Renal cortical epithelial cell (primary cell): ENCODE measurements around the gene TKTL2. TPM values are rescaled to one million over a fixed set of nuclear protein-coding genes. Genes with fewer than 3 reads are reported as not detected.

Source experiments
- DNase-seq: peaks from one replicate; pipeline ENCODE4 v3.0.0-alpha.2; 2011; ENCODE audit warnings: low read depth
- total RNA-seq: library from RNA; depleted of rRNA; stranded (reverse); fragments of >200 nt; gene quantifications from 2 replicates; pipeline ENCODE4 v1.2.3, GENCODE V29; 2014

The TKTL2 gene, protein sequence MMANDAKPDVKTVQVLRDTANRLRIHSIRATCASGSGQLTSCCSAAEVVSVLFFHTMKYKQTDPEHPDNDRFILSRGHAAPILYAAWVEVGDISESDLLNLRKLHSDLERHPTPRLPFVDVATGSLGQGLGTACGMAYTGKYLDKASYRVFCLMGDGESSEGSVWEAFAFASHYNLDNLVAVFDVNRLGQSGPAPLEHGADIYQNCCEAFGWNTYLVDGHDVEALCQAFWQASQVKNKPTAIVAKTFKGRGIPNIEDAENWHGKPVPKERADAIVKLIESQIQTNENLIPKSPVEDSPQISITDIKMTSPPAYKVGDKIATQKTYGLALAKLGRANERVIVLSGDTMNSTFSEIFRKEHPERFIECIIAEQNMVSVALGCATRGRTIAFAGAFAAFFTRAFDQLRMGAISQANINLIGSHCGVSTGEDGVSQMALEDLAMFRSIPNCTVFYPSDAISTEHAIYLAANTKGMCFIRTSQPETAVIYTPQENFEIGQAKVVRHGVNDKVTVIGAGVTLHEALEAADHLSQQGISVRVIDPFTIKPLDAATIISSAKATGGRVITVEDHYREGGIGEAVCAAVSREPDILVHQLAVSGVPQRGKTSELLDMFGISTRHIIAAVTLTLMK
- total RNA-seq, result not detected in 2 replicates

DNA sequence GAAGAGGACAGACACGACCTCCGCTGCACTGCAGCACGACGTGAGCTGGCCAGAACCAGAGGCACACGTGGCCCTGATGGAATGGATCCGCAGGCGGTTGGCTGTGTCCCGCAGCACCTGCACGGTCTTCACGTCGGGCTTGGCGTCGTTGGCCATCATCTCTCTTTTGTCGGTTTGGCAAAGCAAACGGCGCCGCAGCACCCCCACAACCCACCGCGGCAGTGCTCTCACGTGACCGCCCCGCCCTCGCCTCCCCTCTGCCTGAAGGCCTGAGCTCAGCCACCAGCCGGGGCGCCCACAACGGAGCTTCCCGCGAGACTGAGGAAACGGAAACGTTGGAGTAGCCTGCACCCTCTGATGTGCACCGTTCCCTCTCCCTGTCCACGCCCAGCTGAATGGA lies at the start of gene TKTL2:
Gene TKTL2 (minus strand): TSS at position 179 of the 400 bp plus-strand sequence. CDS start 20 bp downstream, at position 159.
- no peak for DNase-seq

DNA sequence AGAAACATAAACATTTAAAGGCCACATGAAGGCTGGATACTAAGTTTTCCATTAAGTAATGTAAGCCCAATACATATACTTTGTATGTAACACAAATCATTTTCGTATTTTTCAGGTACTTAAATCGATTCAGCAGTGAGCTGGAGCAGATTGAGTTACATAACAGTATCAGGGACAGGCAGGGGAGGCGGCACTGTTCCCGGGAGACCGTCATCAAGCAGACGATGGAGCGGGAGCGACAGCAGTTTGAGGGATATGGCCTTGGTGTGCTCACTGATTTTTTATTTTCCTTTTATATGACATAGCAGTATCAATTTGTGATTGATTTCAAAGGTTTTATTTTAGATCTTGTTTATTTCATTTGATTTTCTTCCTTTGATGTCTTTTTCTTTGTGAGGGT lies 41.6 kb upstream of the TKTL2 start:
- no peak for DNase-seq

DNA sequence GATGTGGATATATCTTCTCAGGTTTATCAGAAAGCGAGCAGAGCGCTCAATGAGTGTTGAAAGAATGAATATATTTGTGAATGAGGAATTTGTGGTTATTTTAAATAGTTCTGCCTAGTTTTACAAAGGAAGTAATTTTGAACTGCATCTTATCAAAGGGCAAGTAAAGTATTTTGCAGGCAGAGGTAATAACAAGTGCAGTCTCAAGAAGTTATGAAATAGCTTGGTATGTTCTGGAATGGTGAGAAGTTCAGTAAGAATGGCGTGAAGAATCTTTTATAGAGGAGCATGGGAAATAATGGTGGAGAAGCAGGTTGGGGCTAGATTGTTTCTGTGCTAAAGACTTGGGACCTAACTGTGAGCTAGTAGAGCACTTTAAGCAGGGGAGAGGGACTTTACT lies 31.8 kb upstream of the TKTL2 start:
- peak; percentile 27 for DNase-seq

DNA sequence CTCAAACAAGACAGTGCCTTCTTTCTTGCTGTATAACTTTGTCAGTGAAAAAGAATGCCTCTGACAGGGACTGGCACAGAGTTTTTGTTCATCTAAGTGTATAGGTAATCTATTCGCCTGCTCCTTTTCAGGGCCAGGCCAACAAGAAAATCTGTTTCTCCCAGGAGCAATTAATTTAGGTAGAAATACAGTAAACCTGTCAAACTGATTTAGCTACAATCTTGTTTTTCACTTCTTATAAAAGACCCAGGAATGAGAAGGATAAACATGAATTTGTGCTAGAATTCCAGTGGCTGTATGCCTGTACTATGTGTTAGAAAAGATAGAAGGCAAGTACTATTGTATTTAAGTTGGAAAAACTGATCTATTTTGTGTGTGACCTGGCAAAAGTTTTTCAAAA lies 27.0 kb upstream of the TKTL2 start:
- DNase-seq, result no peak

DNA sequence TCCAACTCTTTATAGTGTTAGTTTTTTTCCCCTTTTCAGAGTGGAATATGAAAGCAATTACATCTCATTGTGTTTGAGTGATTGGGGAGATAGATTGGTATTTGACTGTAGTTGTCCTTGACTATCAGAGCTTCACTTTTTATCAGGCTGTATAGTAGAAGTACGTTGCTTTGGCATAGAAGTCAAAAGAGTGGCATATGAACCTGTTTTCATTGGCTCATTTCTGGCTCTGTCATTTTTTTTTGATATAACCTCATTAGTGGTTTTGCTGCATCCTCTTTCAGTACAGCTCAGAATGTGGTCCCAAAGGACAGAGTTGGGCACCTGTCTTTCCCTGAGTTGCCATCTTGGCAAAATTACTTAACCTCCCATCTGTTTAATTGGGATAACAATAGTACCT lies 22.3 kb upstream of the TKTL2 start:
- no peak for DNase-seq

DNA sequence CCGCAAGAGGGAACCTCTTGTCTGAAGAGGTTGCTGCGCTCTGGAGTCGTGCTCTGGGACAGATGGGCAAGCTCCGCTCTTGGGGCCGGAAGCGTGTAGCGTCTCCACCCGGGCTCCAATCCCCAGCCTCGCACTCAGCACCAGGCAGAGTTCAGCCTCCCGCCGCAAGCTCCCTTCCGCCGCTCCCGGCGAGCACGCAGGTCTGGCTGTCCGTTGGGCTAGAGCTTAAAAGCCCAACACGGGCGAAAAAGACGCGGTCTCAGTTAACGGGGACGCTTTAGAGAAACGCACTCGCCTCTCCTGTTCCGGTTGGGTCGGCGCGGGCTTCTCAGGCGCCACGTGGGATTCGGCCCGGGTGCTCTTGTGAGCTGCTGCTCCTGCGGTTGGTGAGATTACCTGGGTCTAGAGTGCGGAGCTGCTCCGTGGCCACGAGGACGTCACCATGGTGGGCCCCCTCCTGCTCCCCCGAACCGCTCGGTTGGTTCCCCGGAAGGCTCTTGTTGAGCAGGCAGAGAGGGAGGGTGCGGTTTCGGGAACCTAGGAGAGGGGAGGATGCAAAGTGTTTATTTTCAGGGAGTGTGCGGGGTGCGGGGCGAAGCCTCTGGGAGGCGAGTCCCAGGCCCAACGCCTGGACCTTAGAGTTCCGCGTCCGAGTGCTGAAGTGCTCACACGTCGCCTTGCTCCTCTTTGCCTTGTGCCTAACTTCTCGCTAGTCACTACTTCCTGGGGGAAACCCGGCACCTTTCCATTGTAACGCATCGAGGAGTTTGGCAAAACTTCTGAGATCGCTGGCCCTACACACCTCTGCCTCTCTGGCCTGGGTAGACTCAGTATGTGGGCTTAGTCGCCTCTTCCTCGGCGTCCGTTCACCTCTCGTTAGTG lies 21.0 kb upstream of the TKTL2 start, which contains the start of gene TMA16:
Gene TMA16 (plus strand): TSS at position 331 of the 882 bp plus-strand sequence. CDS start 112 bp downstream, at position 443.
- peak; percentile 82 for DNase-seq

DNA sequence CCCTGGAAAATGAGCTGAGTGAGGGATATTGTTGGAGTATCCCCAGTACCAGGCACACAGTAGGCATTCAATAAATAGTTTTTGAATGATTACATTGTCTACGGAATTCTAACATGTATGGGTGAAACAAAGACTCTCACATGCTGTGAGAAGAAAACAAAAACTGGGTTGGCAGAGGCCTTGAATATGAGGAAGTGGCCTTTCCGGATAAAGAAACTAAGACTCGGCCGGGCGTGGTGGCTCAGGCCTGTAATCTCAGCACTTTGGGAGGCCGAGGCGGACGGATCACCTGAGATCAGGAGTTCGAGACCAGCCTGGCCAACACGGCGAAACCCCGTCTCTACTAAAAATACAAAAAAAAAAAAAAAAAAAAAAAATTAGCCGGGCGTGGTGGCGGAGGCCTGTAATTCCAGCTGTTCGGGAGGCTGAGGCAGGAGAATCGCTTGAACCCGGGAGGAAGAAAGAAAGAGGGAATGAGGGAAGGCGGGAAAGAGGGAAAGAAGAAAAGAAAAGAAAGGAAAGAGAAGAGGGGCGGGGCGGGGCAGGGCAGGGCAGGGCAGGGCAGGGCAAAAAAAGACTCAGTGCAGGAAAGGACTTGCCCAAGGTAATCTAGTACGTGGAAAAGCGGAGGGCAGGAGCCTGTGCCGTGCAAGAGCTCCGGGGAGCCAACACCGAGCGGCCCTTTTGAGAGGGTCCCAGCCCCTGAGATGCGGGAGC lies 20.2 kb upstream of the TKTL2 start:
- no peak for DNase-seq

DNA sequence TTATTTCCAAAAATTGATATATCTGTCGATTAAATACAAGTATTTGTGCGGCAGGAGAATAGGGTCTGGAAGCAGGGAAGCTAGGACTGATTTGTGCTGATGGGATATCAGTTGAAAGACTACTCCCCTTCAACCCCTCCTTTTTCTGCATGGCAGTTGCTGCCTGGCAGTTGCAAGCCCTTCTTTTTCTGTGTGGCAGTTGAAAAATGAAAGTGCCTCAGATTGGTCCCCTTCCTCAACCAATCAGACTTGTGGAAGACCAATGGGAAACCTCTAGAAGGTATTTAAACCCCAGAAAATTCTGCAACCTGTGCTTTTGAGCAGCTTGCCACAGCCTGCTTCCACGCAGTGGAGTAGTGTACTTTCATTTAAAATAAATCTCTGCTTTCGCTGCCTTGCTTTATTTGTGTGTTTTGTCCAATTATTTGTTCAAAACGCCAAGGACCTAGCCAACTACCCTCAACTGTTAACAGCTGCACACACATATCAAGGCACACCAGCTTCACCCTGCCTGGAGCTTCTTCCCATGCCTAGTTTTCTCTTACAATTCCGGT lies 19.5 kb upstream of the TKTL2 start:
- DNase-seq, result no peak

DNA sequence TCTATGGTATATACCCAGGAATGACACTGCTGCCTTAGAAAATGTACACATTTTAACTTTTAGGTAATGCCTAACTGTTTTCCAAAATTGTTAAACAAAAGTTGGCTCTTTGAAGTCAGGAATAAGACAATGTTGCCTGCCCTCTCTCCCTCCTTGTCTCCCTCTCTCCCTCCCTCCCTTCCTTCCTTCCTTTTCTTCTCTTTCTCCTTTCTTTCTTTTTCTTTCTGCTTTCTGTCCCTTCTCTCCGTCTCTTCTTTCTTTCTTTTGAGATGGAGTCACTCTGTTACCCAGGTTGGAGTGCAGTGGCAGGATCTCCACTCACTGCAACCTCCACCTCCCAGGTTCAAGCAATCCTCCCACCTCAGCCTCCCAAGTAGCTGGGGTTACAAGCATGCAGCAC lies 16.4 kb upstream of the TKTL2 start:
- no peak for DNase-seq

DNA sequence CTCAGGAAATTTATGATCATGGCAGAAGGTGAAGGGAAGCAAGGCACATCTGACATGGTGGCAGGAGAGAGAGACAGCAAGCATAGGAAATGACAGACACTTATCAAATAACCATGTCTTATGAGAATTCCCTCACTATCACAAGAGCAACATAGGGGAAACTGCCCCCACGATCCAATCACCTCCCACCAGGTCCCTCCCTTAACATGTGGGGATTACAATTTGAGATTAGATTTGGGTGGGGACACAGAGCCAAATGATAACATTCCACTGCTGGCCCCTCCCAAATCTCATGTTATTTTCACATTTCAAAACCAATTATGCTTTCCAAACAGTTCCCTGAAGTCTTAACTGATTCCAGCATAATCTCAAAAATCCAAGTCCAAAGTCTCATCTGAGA lies 12.8 kb upstream of the TKTL2 start:
- no peak for DNase-seq

DNA sequence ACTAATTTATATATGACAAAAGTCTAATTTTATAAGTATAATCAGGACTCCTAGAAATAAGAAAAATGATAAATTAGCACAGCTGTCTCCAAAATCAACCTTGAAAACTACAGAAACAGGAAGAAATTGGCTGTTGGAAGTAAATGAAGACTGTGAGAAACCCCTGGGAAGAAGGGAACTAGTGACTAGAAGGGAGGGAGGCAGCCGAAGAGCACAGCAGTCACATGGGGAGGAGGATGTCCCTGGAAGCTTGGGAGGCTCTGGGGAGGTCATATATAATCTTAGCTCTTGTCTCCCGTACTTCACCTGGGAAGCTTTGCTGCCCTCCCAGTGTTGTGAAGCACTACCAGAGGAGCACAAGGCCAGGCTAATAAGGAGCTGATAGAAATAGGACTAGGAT lies 12.0 kb upstream of the TKTL2 start:
- no peak for DNase-seq

DNA sequence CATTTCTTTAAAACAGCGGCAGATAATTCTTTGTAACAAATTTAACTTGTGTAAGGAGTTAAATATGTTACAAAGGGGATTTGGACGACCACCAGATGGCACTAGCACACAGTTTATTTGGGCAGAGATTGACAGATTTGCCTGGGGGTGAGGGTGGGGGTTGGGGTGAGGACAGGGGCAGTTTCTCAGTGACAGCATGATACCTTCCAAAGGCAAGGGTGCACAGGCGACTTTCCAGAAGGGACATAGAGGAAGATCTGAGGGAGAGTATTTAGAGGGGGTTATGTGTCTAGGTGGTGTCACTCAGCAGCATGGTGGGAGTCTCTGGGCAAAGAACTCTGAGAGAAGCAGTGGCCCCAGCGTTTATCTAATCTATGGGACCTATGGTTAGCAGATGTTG lies 11.4 kb upstream of the TKTL2 start:
- peak; percentile 47 for DNase-seq

DNA sequence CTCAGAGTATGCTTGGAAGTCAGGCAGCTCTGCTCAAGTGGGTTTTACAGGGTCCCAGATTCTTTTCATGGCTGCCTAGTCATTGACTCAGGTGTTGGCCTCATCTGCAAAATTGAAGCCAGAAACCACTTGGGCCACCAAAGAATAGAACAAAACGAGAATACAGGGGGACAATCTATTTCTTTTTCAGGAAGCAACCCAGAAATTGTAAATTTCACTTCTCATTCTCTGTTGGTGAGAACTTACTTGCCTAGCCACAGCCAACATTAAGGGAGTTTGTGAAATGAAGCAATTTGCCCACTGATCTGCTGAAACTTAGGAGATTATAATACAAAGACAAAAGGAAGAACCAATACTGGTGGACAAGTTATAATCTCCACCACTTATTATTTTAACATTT lies 8.6 kb upstream of the TKTL2 start:
- DNase-seq, result no peak

DNA sequence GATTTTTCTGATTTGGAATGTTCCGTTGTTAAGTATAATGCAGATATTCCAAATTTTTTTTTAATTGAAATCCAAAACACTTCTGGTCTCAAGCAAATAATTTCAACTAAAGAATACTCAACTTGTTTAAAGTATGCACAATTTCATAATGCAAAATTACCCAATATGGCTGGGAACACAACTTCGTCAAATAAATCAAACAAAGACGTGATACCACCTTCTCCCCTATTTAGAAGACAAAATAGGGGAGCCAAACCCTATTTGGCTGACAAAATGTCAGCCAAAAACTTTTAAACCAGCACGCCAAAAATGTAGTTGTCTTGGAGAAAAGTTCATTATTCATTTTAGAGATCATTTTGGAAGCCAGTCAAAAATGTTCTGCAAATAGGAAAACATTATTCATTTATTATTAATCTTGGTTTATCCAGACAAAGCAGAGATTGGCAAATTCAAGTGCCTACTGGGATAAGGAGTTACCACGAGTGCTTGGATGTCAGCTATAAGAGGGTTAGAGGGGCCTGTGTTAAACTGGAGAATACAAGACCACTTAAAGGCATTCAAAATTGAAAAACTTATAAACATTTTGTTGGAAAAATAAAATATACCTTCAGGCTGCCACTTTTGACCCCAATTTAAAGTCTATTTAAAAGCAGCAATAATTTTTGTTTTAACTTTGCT lies 3.3 kb upstream of the TKTL2 start:
- DNase-seq, result no peak

DNA sequence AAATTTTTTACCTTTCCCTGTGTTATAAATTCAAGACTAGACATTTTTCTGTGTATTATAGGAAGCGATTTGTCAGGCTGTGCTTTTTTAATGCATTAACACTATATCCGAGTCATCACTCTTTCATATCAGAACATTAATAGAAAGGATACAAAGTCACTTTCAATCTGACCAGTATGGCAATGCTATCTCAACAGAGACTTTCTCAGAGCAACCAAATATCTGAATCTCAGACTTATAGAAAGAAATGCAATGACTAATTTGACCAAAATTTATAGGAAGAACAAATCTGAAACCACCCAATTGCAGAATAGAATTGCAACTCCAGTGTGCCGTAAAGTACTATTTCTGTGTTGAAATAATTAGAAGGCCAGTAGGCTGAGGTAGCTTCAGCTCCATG lies 473 bp upstream of the TKTL2 start:
- DNase-seq, result no peak

DNA sequence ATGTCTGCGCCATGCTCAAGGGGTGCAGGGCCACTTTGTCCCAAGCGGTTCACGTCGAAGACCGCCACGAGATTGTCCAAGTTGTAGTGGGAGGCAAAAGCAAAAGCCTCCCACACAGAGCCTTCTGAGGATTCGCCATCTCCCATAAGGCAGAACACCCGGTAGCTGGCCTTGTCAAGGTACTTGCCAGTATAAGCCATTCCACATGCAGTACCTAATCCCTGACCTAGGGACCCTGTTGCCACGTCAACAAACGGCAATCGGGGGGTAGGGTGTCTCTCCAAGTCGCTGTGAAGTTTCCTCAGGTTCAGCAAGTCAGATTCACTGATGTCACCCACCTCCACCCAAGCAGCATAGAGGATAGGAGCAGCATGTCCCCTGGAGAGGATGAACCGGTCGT lies 424 bp downstream of the TKTL2 start:
- DNase-seq, result no peak

DNA sequence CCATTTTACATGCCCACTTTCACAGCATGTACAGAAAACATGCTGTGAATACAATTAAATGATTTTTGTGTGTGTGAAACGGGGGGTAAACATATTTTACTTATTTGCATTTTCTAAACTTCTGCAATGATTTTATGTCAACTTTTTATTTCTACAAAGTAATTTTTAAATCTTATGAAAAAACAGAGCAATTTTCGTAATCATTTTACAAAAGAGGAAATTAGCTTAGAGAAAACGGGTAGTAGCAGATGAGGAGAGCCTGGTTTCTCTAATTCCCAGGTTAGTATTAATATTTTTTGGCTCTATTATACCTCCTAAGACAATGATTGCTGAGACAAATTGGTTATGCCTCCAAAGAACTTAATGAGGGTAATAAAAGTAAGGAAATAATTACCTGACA lies 3.2 kb downstream of the TKTL2 start:
- DNase-seq, result no peak

DNA sequence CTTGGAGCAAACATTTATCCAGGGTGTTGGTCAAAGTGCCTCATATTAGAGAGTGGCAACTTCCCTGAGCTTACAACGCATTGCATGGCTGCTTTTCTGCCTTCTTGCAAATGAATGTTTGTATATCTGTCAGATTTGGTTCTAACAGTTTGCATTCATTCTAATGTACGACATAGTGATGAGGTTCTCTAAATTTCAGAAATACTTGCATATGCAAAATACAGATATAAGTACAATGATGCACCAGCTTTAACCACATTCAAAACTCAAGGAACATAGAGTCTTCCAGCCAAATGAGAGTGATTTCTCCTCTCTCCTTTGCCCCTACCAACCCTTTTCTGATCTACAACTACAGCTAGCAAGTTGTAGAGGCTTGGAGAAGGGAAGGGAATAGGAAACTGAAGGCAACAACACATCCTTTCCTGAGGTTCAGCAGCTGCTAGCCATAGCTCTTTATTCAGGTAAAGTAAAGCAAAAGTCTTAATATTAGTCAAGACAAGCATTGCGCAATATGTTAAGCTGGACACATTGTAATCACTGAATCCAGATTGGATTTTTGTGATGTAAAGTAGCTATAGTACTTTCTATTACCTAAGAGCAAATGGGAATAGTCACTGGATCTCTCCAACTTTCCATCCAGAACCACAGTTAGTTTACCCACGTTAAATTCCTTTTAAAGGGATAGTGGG lies 6.3 kb downstream of the TKTL2 start:
- DNase-seq, result peak; percentile 21

DNA sequence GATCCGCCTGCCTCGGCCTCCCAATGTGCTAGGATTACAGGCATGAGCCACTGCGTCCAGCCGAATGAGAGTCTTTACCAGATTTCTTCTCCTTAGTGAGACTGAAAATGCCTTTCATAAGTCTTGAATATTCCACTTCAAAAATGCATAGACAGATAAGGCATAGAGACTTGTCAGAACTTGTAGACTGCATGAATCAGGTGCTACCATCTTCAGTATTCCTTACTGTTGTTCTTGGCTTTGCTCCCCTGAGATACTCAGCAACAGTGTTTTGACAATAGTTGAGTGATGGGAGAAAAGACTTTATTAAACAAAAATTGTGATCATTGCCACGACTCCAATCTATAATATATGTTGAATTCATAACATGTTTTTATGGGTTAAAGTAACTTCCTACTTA lies 11.0 kb downstream of the TKTL2 start:
- no peak for DNase-seq

DNA sequence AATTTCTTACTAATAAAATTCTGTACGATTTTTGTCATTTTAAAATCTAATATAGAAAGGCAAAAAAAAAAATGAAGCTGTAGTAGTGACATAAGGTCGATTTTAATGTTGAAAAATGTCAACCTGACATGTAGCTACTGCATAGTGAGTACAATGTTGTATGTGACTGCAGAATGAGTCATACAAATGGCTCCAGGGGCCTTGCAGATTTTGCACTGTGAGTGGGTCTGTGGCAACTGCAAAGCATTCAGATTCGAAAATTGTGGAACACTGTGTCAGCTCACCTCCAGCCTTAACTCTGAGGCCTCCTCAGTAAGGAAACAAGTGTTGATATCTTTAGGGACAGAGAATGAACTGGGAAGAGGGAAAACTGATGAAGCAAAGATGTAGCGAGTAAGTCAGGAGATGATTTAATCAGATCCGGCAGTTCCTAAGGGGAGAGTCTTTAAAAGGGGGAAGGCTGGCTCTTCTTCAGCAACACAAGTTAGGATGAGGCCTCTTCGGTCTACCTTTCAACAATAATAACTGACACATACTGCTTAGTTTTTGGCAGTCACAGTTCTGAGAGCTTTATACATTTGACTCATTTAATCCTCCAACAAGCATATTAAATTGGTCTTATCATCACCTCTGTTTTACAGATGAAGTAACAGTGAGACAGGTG lies 24.9 kb downstream of the TKTL2 start:
- DNase-seq, result peak; percentile 80
